GM10266 (cell line): ENCODE data around the gene RFC1.
"Not testable (repeated sequence)": the region's sequence is repeated elsewhere in the genome, so short reads cannot be mapped to it uniquely, and the experiment has no call there.

Experiments
- DNase-seq: peaks from one replicate; pipeline ENCODE4 v3.0.0; 2012; ENCODE audit errors: extremely low spot score
- TF ChIP-seq, protein P1 (sequence below): IDR thresholded peaks from 2 replicates; pipeline ENCODE4 v1.5.1; 2012; ENCODE audit warnings: mild to moderate bottlenecking, low read depth; ENCODE audit not compliant: control insufficient read depth, insufficient read depth; ENCODE audit errors: missing control alignments

Gene RFC1

DNA sequence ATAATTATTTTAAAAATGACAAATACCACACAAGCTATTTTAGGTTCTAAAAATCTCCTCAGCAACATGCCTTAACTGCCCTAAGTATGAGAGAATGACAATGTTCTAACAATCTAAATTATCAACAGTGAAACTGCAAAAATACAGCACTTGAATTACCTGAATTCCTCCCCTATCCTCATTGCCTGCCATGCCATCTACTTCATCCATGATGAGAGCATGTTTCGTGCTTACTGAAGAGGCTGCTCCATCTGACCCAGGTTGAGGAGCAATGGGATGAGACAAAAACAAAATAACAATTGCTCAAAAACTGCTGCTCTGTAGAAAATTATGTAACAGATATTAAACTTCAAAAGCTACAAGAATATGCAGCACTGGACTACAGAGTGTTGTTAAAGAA is 63.3 kb downstream of the RFC1 start:
- no peak for DNase-seq

DNA sequence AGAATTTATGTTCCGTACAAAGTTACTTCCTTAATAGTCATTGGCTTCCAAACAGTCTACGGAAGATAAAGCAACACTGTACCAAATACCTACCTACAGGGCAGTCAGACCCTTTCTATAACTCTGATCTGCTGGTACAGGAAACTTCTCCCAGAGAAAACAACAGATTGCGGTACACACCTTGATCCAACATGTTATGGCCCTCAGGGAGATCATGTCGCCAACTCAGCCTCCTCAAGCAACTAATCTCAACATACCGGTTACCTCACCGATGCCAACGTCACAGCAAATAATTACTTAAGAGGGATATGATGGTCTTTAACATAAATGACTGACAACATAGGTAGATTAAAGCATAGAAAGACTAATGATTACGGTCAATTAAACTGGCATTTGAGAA is 70.4 kb downstream of the RFC1 start:
- no peak for DNase-seq

More for the DNA sequence above, 63.3 kb downstream of the RFC1 start:
- TF ChIP-seq, protein P1, sequence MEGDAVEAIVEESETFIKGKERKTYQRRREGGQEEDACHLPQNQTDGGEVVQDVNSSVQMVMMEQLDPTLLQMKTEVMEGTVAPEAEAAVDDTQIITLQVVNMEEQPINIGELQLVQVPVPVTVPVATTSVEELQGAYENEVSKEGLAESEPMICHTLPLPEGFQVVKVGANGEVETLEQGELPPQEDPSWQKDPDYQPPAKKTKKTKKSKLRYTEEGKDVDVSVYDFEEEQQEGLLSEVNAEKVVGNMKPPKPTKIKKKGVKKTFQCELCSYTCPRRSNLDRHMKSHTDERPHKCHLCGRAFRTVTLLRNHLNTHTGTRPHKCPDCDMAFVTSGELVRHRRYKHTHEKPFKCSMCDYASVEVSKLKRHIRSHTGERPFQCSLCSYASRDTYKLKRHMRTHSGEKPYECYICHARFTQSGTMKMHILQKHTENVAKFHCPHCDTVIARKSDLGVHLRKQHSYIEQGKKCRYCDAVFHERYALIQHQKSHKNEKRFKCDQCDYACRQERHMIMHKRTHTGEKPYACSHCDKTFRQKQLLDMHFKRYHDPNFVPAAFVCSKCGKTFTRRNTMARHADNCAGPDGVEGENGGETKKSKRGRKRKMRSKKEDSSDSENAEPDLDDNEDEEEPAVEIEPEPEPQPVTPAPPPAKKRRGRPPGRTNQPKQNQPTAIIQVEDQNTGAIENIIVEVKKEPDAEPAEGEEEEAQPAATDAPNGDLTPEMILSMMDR, result no peak

DNA sequence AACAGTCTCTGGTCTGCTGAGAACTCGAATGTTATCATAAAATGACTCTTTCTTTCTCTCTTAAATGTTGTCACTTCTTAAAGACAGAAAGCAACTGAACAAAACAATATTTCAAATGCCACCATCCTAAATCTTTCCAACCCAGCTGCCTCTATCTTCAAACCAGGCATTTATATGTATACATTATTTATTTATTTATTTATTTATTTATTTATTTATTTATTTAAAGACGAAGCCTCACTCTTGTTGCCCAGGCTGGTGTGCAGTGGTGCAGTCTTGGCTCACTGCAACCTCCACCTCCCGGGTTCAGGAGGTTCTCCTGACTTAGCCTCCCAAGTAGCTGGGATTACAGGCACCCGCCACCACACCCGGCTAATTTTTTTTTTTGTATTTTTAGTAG is 73.7 kb downstream of the RFC1 start:
- DNase-seq, result not testable (repeated sequence)

More for the DNA sequence above, 70.4 kb downstream of the RFC1 start:
- TF ChIP-seq, protein P1, result no peak

DNA sequence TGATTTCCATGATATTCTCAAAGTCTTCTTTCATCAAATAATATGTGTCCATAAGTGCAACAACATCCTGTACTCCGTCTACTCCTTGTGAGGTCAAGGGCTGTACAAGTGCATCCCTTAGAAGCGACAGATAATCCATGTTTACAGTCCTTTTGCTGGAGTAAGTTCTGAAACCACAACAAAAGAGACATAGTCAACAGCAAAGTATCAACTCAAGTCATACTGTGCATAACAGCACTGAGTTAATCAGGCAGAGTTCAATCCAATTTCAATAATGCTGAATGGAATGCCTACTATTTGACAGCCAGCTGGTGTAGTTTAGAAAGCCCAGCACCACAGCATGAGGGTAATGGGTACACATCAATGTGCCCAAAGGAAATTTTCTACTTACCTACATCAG is 74.5 kb downstream of the RFC1 start:
- DNase-seq, result no peak
- TF ChIP-seq, protein P1, result no peak

DNA sequence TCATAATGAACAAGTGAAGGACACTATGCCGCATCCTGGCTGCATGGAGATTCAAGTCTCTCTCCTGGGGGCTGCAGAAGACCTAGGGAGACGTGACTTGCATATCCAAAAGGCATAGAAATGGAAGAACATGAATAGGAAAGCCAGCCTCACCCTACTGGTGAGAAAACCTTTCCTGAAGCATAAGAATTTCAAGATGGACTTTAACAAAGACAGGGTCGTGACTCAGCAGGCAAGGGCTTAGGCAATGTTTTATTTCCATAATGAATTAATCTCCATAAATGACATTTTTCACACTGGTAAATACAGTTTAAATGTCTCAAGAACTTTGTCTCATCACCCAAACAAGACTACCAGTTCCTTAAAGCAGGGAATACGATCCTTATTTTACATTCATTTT is 78.9 kb downstream of the RFC1 start:
- TF ChIP-seq, protein P1, result no peak
- no peak for DNase-seq

DNA sequence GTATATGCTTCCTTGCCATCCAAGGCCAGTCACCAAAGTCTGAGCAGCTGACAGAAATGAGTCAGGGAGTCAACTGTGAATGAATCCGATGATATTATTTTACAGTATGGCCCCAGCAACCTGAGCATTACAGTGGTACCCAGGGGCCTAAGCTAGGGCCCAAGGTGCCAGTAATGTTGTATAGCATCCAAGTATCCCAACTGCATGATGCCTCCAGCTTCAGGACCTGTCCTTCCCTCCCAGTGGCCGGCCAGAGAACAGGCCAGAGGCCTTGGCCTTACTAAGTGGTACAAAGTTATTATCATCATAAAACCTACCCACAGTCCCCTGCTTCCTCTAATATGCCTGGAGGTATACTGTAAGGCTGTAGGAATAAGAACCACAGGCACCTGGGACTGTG is 79.9 kb downstream of the RFC1 start:
- TF ChIP-seq, protein P1, result no peak
- no peak for DNase-seq

DNA sequence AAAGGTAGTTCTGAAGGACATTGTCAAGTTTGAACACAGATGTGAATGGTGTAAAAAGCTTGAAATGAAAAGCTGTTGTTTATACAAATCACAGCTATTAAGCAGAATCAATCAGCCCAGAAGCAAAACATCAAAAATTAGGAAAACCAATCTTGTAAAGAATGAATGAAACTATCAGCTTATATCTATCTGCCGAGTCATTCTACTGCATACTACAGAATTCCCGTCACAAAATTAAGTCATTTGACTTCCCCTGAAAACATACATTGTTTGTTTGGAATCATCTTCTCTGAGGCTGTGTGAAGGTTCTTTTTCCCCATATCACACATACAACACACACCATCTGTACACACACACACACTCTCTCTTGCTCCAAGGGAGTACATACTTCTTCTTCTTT is 80.3 kb downstream of the RFC1 start:
- DNase-seq, result no peak
- TF ChIP-seq, protein P1, result no peak

DNA sequence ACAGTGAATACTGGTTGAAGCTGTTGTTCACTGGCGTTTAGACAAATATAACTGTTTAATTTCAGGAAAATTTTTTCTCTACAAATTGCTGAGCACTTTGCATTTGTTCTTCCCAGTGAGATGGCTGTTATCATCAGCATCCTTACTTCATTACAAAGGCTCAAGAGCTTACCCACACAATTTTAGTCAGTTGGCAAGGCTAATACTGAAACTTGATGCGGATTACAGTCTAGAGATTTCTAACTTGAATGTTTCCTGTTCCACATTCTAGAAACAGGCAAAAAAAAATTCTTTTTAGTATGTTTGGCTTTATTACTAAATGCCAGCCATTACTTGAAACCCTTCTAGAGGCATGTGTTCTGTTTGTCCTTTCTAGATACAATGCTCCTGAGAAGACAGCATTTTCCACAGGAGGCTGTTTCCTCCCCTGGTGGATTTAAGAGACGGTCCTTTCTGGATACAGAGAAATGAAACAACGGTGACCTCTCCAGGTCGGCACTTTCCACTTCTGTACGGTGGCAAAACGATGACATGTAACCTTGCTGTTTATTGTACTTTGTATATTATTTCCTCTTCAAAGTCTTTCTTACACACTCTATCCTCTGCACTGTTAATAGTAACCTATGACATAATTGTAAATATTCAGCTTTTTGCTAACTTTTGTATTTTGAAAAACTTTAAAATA is 80.9 kb downstream of the RFC1 start:
- TF ChIP-seq, protein P1, result no peak
- no peak for DNase-seq
